Measurements from ENCODE around the gene MVK.

MVK gene

GRCh38 chr12:109559601-109560000, 14.0 kb upstream of the MVK start:
- H3K4me2 ChIP-seq (ENCODE audit: low read depth, low read length, poor library complexity, severe bottlenecking), result no peak overlapping the region
- no peaks in the 10 kb centered on the region for H3K9me2 ChIP-seq (replicated peaks; ENCODE audit: low read depth, low read length)
- H3K36me3 ChIP-seq (ENCODE audit: insufficient read depth, low read length), result peaks cover 21% of the 10 kb centered on the region; the same call in 1 of the 2 replicates
- H3K9me3 ChIP-seq (ENCODE audit: insufficient read depth, low read depth, low read length), result no peaks in the 10 kb centered on the region
- no peaks in the 10 kb centered on the region for H3K79me2 ChIP-seq (ENCODE audit: insufficient read depth, low read length)
- H2AFZ ChIP-seq (ENCODE audit: low read length), result no peak overlapping the region
- TF ChIP-seq CTCF (conservative IDR thresholded peaks at IDR 0.05; ENCODE audit: low read length) (no peak), EZH2phosphoT487 (IDR thresholded peaks at IDR 0.05; ENCODE audit: borderline replicate concordance) (no peak)
- no peaks in the 10 kb centered on the region for H3F3A ChIP-seq (ENCODE audit: low read depth)
- H4K20me1 ChIP-seq (ENCODE audit: insufficient read depth, low read length, poor library complexity, severe bottlenecking), result no peaks in the 10 kb centered on the region
- H3K4me1 ChIP-seq (ENCODE audit: insufficient read depth, low read length, poor library complexity, severe bottlenecking), result peaks cover 9% of the 10 kb centered on the region
- H3K9ac ChIP-seq (ENCODE audit: low read depth, low read length, poor library complexity, severe bottlenecking), result no peak overlapping the region
- no peaks in the 10 kb centered on the region for H3K27me3 ChIP-seq (ENCODE audit: insufficient read depth, low read length, poor library complexity, severe bottlenecking)
- no peak overlapping the region for H3K4me3 ChIP-seq (ENCODE audit: low read length, poor library complexity, severe bottlenecking)

- no peak for TF ChIP-seq EZH2phosphoT487 (IDR thresholded peaks at IDR 0.05; ENCODE audit: borderline replicate concordance)
- TF ChIP-seq CTCF (conservative IDR thresholded peaks at IDR 0.05; ENCODE audit: low read length), result no peak
- no peak overlapping the region for H3K4me3 ChIP-seq (ENCODE audit: low read length, poor library complexity, severe bottlenecking)
- H3K27me3 ChIP-seq (ENCODE audit: insufficient read depth, low read length, poor library complexity, severe bottlenecking), result no peaks in the 10 kb centered on the region
- H3K4me1 ChIP-seq (ENCODE audit: insufficient read depth, low read length, poor library complexity, severe bottlenecking), result peaks cover 9% of the 10 kb centered on the region
- H4K20me1 ChIP-seq (ENCODE audit: insufficient read depth, low read length, poor library complexity, severe bottlenecking), result no peaks in the 10 kb centered on the region
- no peak overlapping the region for H2AFZ ChIP-seq (ENCODE audit: low read length)
- no peaks in the 10 kb centered on the region for H3K9me2 ChIP-seq (replicated peaks; ENCODE audit: low read depth, low read length)
- H3K9ac ChIP-seq (ENCODE audit: low read depth, low read length, poor library complexity, severe bottlenecking), result no peak overlapping the region
- no peaks in the 10 kb centered on the region for H3K79me2 ChIP-seq (ENCODE audit: insufficient read depth, low read length)
- no peak overlapping the region for H3K4me2 ChIP-seq (ENCODE audit: low read depth, low read length, poor library complexity, severe bottlenecking)
- H3K9me3 ChIP-seq (ENCODE audit: insufficient read depth, low read depth, low read length), result no peaks in the 10 kb centered on the region
- no peaks in the 10 kb centered on the region for H3F3A ChIP-seq (ENCODE audit: low read depth)
- H3K36me3 ChIP-seq (ENCODE audit: insufficient read depth, low read length), result peaks cover 31% of the 10 kb centered on the region; the same call in 1 of the 2 replicates
These were observed 12.5 kb upstream of the MVK start for GRCh38 chr12:109560867-109561710.

- Histone ChIP-seq H3K27me3 (ENCODE audit: insufficient read depth, low read length, poor library complexity, severe bottlenecking) (no peaks in the 10 kb centered on the region), H2AFZ (ENCODE audit: low read length) (no peak overlapping the region), H3F3A (ENCODE audit: low read depth) (no peaks in the 10 kb centered on the region), H3K9me2 (replicated peaks; ENCODE audit: low read depth, low read length) (no peaks in the 10 kb centered on the region), H3K4me2 (ENCODE audit: low read depth, low read length, poor library complexity, severe bottlenecking) (no peak overlapping the region), H3K36me3 (ENCODE audit: insufficient read depth, low read length) (peaks cover 29% of the 10 kb centered on the region; the same call in 1 of the 2 replicates), H3K4me1 (ENCODE audit: insufficient read depth, low read length, poor library complexity, severe bottlenecking) (peaks cover 9% of the 10 kb centered on the region), H3K9ac (ENCODE audit: low read depth, low read length, poor library complexity, severe bottlenecking) (no peak overlapping the region), H3K4me3 (ENCODE audit: low read length, poor library complexity, severe bottlenecking) (no peak overlapping the region), H3K9me3 (ENCODE audit: insufficient read depth, low read depth, low read length) (no peaks in the 10 kb centered on the region), H3K79me2 (ENCODE audit: insufficient read depth, low read length) (no peaks in the 10 kb centered on the region), H4K20me1 (ENCODE audit: insufficient read depth, low read length, poor library complexity, severe bottlenecking) (no peaks in the 10 kb centered on the region)
- TF ChIP-seq CTCF (conservative IDR thresholded peaks at IDR 0.05; ENCODE audit: low read length) (no peak), EZH2phosphoT487 (IDR thresholded peaks at IDR 0.05; ENCODE audit: borderline replicate concordance) (no peak)
These were observed 11.9 kb upstream of the MVK start for GRCh38 chr12:109561711-109562030.
